WERI-Rb-1 (cell line): Measurements from ENCODE around the gene ATXN1.

Source experiments
- DNase-seq: peaks from one replicate; pipeline ENCODE4 v3.0.0-alpha.2; 2020
- H3K27ac ChIP-seq: fragments of 250-450 bp; sonication (Bioruptor Pico); 2 replicates; pipeline ENCODE4 v1.5.1; 2020; ENCODE audit warnings: mild to moderate bottlenecking, moderate library complexity
- H3K27me3 ChIP-seq: fragments of 250-450 bp; sonication (Bioruptor Pico); 2 replicates; pipeline ENCODE4 v1.5.1; 2021; ENCODE audit warnings: mild to moderate bottlenecking, low read depth, moderate library complexity; ENCODE audit not compliant: insufficient read depth, severe bottlenecking
- H3K36me3 ChIP-seq: fragments of 250-450 bp; sonication (Bioruptor Pico); 2 replicates; pipeline ENCODE4 v1.5.1; 2020; ENCODE audit warnings: mild to moderate bottlenecking, moderate library complexity
- H3K4me3 ChIP-seq: 2 replicates; pipeline ENCODE4 v1.5.1; 2011; ENCODE audit warnings: low read depth, mild to moderate bottlenecking, control low read depth, low read length
- H3K9me3 ChIP-seq: fragments of 250-450 bp; sonication (Bioruptor Pico); 2 replicates; pipeline ENCODE4 v1.5.1; 2021; ENCODE audit warnings: mild to moderate bottlenecking, moderate library complexity; ENCODE audit not compliant: severe bottlenecking
- CTCF ChIP-seq: IDR thresholded peaks from 2 replicates; pipeline ENCODE4 v1.5.1; 2011; ENCODE audit warnings: low read depth, mild to moderate bottlenecking, control low read depth, inconsistent platforms, low read length

Gene ATXN1

DNA sequence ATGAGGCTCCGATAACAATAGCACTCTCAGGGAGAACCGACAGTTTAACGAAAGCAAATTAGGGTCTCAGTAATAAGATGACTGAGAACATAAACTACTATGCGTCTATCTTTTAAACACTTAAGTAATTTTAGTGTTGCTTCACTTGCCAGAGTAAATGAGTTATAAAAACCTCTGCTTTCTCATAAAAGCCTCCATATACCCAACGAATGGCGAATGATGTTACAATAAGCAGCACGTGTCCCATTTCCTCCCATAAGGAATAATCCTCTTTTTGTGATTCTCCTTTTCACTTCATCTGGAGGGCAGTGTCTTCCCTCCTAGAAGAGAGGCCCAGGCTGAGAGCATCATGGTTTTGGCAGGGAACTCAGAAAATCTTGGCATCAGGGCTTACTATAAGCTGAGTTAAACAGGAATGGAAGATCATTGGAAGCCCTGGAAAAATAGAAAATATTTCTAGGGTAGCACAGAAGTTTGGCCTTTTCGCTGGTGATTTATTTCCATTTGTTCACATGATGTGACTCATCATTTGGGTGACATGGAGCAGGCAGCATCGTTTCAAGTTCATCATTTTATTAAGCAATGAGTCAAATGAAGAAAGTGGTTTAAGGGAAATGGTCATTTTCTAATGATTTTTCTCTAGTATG is 255.4 kb downstream of the ATXN1 start:
- H3K27ac ChIP-seq, result no peak overlapping the region
- H3K36me3 ChIP-seq, result no peaks in the 10 kb centered on the region
- TF ChIP-seq CTCF, result no peak
- no peaks in the 10 kb centered on the region for H3K27me3 ChIP-seq
- no peaks in the 10 kb centered on the region for H3K9me3 ChIP-seq
- no peak overlapping the region for H3K4me3 ChIP-seq
- no peak for DNase-seq

GRCh38 chr6:16504609-16505008 is 256.7 kb downstream of the ATXN1 start:
- Histone ChIP-seq H3K9me3 (no peaks in the 10 kb centered on the region), H3K27ac (no peak overlapping the region), H3K36me3 (no peaks in the 10 kb centered on the region), H3K27me3 (no peaks in the 10 kb centered on the region), H3K4me3 (no peak overlapping the region)
- no peak for TF ChIP-seq CTCF
- DNase-seq, result no peak

DNA sequence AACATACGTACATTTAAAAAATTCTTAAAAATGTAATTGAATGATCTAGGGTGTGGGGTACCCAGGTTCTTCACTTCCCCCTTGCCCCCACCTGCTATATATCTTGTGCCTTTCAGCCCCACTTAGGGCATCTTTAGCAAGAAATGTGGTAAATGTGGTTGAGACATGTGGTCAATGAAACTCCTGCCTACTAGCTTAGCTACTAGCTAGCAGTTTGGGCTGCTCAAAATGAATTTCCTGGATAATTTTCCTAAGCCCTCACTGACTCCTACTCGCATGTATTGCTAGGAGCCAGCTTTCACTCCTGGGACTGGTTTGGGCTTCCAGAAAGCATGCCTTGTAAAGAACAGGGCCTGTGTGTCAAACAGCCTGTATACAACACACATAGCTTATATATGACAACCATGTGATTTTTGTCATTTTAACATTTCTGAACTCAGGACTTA is 257.3 kb downstream of the ATXN1 start:
- Histone ChIP-seq H3K27ac (no peak overlapping the region), H3K9me3 (peaks cover 4% of the 10 kb centered on the region), H3K27me3 (no peaks in the 10 kb centered on the region), H3K4me3 (no peak overlapping the region), H3K36me3 (no peaks in the 10 kb centered on the region)
- no peak for DNase-seq
- no peak for TF ChIP-seq CTCF

DNA sequence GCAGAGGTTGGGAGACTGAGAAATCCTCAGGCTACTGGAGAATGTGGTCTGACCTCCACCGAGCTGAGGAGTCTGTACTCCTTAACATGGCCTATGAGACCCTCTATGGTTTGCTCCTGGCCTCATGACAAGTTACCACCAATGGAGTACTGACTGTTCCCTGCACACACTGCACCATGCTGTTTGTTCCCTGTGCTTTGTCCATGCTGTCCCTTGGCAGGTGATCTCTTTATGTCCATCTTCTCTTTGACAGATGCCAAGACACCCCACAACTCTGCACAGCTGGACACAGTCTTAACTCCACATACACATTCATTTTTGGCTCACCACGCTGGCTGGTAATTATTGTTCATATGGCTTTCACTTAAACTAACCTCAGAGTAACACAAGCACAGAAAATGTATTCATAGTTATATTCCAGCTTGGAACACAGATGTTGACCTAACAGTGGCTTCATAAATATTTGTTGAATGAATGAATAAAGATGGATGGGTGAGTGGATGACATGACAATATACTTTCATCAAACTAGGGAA is 258.0 kb downstream of the ATXN1 start:
- H3K27ac ChIP-seq, result no peak overlapping the region
- no peaks in the 10 kb centered on the region for H3K36me3 ChIP-seq
- no peaks in the 10 kb centered on the region for H3K27me3 ChIP-seq
- no peak overlapping the region for H3K4me3 ChIP-seq
- peaks cover 7% of the 10 kb centered on the region for H3K9me3 ChIP-seq
- TF ChIP-seq CTCF, result no peak
- DNase-seq, result no peak

GRCh38 chr6:16498957-16499356 is 262.3 kb downstream of the ATXN1 start:
- no peak for DNase-seq
- Histone ChIP-seq H3K4me3 (no peak overlapping the region), H3K9me3 (peaks cover 7% of the 10 kb centered on the region), H3K27ac (no peak overlapping the region), H3K36me3 (no peaks in the 10 kb centered on the region), H3K27me3 (no peaks in the 10 kb centered on the region)
- no peak for TF ChIP-seq CTCF

GRCh38 chr6:16498237-16498636 is 263.0 kb downstream of the ATXN1 start:
- DNase-seq, result no peak
- no peak for TF ChIP-seq CTCF
- Histone ChIP-seq H3K4me3 (no peak overlapping the region), H3K27ac (no peak overlapping the region), H3K9me3 (peaks cover 7% of the 10 kb centered on the region), H3K27me3 (no peaks in the 10 kb centered on the region), H3K36me3 (no peaks in the 10 kb centered on the region)
